K562 (cell line): ENCODE results near the gene SOCS3. TPM values are rescaled to one million over a fixed set of nuclear protein-coding genes. Genes with fewer than 3 reads are reported as not detected.

ENCODE experiments used
- ASH1L ChIP-seq: fragments of 450-650 bp; IDR thresholded peaks from 2 replicates; pipeline ENCODE4 v1.6.1; 2018; ENCODE audit warnings: borderline replicate concordance, mild to moderate bottlenecking, low read depth; ENCODE audit not compliant: partially characterized antibody
- ATF1 ChIP-seq, 2 experiments: fragments of 450-650 bp in 1 of 2; IDR thresholded peaks; 2 replicates each; pipeline ENCODE4 v1.6.1; 2016; ENCODE audit warnings: missing compliant biosample characterization in 1 of 2, missing genetic modification characterization in 1 of 2
- BRF1 ChIP-seq: IDR thresholded peaks from 3 replicates; pipeline ENCODE4 v1.6.1; 2011; ENCODE audit warnings: borderline replicate concordance, mild to moderate bottlenecking; ENCODE audit not compliant: insufficient read length; ENCODE audit errors: extremely low read depth
- DMBX1 ChIP-seq: fragments of 250-450 bp; sonication (Bioruptor Pico); IDR thresholded peaks from 2 replicates; pipeline ENCODE4 v1.8.0; 2022; ENCODE audit warnings: inconsistent platforms, mild to moderate bottlenecking, moderate library complexity, borderline replicate concordance
- ETV1 ChIP-seq: fragments of 450-650 bp; conservative IDR thresholded peaks from 2 replicates; pipeline ENCODE4 v1.6.1; 2016; ENCODE audit warnings: missing genetic modification characterization, control low read depth, low read depth, missing compliant biosample characterization
- FOXA1 ChIP-seq: fragments of 450-650 bp; IDR thresholded peaks from 2 replicates; pipeline ENCODE4 v1.6.1; 2016; ENCODE audit warnings: mild to moderate bottlenecking, borderline replicate concordance
- FOXK1 ChIP-seq: sonication (generic); formaldehyde crosslinking; IDR thresholded peaks from 2 replicates; pipeline ENCODE4 v1.8.0; 2022; ENCODE audit warnings: missing genetic modification reagents, mild to moderate bottlenecking, borderline replicate concordance
- FOXK2 ChIP-seq, 2 experiments: fragments of 450-650 bp; IDR thresholded peaks in 1 of 2; conservative IDR thresholded peaks in 1 of 2; 2 replicates each; pipeline ENCODE4 v1.6.1; 2016; ENCODE audit warnings: low read depth in 2 of 2, mild to moderate bottlenecking in 1 of 2
- HDAC1 ChIP-seq, 2 experiments: fragments of 450-650 bp; IDR thresholded peaks; 2 replicates each; pipeline ENCODE4 v1.6.1; 2016 to 2017; ENCODE audit warnings: inconsistent platforms in 1 of 2, mild to moderate bottlenecking in 1 of 2, moderate library complexity in 1 of 2
- IFI16 ChIP-seq: fragments of 250-450 bp; sonication (Bioruptor Pico); IDR thresholded peaks from 2 replicates; pipeline ENCODE4 v2.1.2; 2022; ENCODE audit warnings: mild to moderate bottlenecking, inconsistent platforms
- L3MBTL2 ChIP-seq: fragments of 450-650 bp; IDR thresholded peaks from 2 replicates; pipeline ENCODE4 v1.6.1; 2016; ENCODE audit warnings: mild to moderate bottlenecking, moderate library complexity
- MCM5 ChIP-seq: fragments of 450-650 bp; IDR thresholded peaks from 2 replicates; pipeline ENCODE4 v1.6.1; 2016; ENCODE audit warnings: low read depth
- MECOM ChIP-seq: fragments of 250-450 bp; sonication (Bioruptor Pico); IDR thresholded peaks from 2 replicates; pipeline ENCODE4 v1.8.0; 2022; ENCODE audit warnings: inconsistent platforms
- SMC3 ChIP-seq: conservative IDR thresholded peaks from 2 replicates; pipeline ENCODE4 v1.6.1; 2011; ENCODE audit warnings: low read depth, low read length, improper control_type of control experiment; ENCODE audit not compliant: insufficient read depth
- ZFPM2 ChIP-seq: fragments of 250-450 bp; sonication (Bioruptor Pico); IDR thresholded peaks from 2 replicates; pipeline ENCODE4 v1.5.1; 2022; ENCODE audit warnings: mild to moderate bottlenecking
- ZKSCAN3 ChIP-seq: fragments of 250-450 bp; sonication (Bioruptor Pico); IDR thresholded peaks from 2 replicates; pipeline ENCODE4 v1.4.0; 2020
- ZNF143 ChIP-seq: sonication (generic); formaldehyde crosslinking; IDR thresholded peaks from 2 replicates; pipeline ENCODE4 v1.9.0; 2022; ENCODE audit warnings: mild to moderate bottlenecking, missing genetic modification reagents
- ZNF217 ChIP-seq: sonication (generic); formaldehyde crosslinking; IDR thresholded peaks from 2 replicates; pipeline ENCODE4 v1.8.0; 2022; ENCODE audit warnings: mild to moderate bottlenecking, missing genetic modification reagents
- ZNF780A ChIP-seq: fragments of 250-450 bp; sonication (Bioruptor Pico); IDR thresholded peaks from 2 replicates; pipeline ENCODE4 v1.5.0; 2021; ENCODE audit warnings: mild to moderate bottlenecking
- ZNF79 ChIP-seq: fragments of 250-450 bp; sonication (Bioruptor Pico); IDR thresholded peaks from 2 replicates; pipeline ENCODE4 v1.4.0; 2020; ENCODE audit warnings: low read depth, mild to moderate bottlenecking, moderate library complexity
- polyA plus RNA-seq, 8 experiments: library from polyadenylated mRNA; depleted of rRNA in 4 of 8; stranded (reverse) in 5 of 8; unstranded in 3 of 8; fragments of >200 nt; fragmentation: Nextera tagmentation in 2 of 8; fragmentation: Illumina TruSeq in 1 of 8; extraction: Ambion mirVana in 2 of 8; extraction: Trizol in 1 of 8; gene quantifications; 2 replicates each; pipeline versions ENCODE4 v1.2.1 to v1.2.3, GENCODE V29; 2011 to 2014; ENCODE audit warnings: inconsistent platforms in 1 of 8, missing spikeins in 1 of 8
- total RNA-seq, 7 experiments: library from RNA; depleted of rRNA in 6 of 7; stranded (reverse); fragments of >200 nt in 6 of 7; fragmentation: Illumina TruSeq in 2 of 7; extraction: Trizol in 2 of 7; gene quantifications; 2 replicates each; pipeline versions ENCODE4 v1.2.1 to v1.2.3, GENCODE V29; 2011 to 2021; ENCODE audit warnings: low replicate concordance in 1 of 7
- TF ChIP-seq, protein P1 (sequence below): fragments of 450-650 bp; IDR thresholded peaks from 2 replicates; pipeline ENCODE4 v1.6.1; 2016; ENCODE audit warnings: low read depth, mild to moderate bottlenecking, moderate library complexity
- TF ChIP-seq, protein P2 (sequence below), 2 experiments: IDR thresholded peaks; 2 replicates each; pipeline ENCODE4 v1.6.1; 2011; ENCODE audit warnings: borderline replicate concordance in 1 of 2, control low read depth in 1 of 2, low read depth in 1 of 2, low read length in 1 of 2, mild to moderate bottlenecking in 1 of 2, mixed read lengths in 1 of 2, moderate library complexity in 1 of 2; ENCODE audit not compliant: insufficient read depth in 1 of 2, insufficient read length in 1 of 2, poor library complexity in 1 of 2, severe bottlenecking in 1 of 2; ENCODE audit errors: extremely low read depth in 1 of 2
- TF ChIP-seq, protein P3 (sequence below): IDR thresholded peaks from 3 replicates; pipeline ENCODE4 v1.6.1; 2011; ENCODE audit warnings: borderline replicate concordance, mild to moderate bottlenecking, moderate library complexity; ENCODE audit not compliant: insufficient read length; ENCODE audit errors: extremely low read depth

Gene SOCS3
- total and polyA plus RNA-seq, 9 of the 15 experiments (the other 6 are each of a cell fraction or from before 2014, with no cell fraction given), result 0.56 to 38.9 (median 13.7) TPM

DNA sequence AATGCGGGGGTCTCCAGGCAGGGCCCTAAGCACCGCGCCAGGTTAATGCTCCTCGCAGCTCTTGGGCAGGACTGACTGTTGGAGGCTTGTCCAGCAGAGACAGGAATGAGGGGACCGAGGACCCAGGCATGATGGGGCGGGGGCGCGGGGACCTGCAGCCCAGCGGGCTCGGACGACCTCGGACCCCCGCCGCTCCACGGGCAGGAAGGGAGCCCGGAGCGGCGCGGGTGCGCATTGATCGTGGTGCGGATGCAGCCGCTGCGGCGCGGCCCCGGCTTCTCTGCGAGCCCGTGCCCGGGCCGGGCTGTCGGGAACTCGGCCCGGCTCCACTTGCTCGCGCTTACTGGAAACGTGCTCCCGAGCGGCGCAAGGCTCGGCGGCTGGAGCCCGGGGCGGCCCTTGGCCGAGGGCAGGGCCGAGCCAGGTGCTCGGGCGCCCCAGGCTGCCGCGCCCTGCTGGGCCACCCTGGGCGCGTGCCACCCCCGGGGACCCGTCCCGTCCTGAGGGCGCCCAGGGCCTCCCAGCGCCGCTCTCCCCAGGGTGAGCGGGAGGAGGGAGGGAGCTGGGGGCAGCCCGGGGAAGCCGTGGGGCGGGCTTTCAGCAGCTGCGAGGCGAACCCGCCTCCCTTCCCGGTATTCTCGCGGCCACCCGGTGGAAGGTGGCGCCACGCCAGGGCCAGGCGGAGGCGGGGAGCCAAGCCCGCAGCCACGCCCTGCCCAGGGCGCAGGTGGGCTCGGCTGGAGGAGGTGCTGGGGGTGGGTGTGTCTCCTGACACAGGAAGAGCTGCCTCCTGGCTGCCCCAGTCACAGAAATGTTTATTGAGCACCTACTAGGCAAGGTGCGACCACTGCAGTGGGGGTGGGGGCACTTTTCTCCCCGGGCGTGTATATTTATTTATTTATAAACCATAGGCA is 45.9 kb downstream of the SOCS3 start (continued):
- TF ChIP-seq IFI16 (CRISPR knock-in tag), result no peak
- TF ChIP-seq, protein P1, sequence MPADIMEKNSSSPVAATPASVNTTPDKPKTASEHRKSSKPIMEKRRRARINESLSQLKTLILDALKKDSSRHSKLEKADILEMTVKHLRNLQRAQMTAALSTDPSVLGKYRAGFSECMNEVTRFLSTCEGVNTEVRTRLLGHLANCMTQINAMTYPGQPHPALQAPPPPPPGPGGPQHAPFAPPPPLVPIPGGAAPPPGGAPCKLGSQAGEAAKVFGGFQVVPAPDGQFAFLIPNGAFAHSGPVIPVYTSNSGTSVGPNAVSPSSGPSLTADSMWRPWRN, result no peak
- no peak for TF ChIP-seq ZNF780A
- no peak for TF ChIP-seq ZNF217 (CRISPR knock-in tag)
- TF ChIP-seq ZNF79 (CRISPR knock-in tag), result no peak
- no peak for TF ChIP-seq ZFPM2 (CRISPR knock-in tag)
- TF ChIP-seq ETV1 (tag), result no peak
- no peak for TF ChIP-seq MECOM (CRISPR knock-in tag)
- TF ChIP-seq ZNF143 (CRISPR knock-in tag), result no peak
- TF ChIP-seq MCM5, result no peak
- peak; percentile 94 for TF ChIP-seq L3MBTL2
- TF ChIP-seq DMBX1 (CRISPR knock-in tag), result no peak
- TF ChIP-seq ASH1L, result no peak
- TF ChIP-seq, protein P2, sequence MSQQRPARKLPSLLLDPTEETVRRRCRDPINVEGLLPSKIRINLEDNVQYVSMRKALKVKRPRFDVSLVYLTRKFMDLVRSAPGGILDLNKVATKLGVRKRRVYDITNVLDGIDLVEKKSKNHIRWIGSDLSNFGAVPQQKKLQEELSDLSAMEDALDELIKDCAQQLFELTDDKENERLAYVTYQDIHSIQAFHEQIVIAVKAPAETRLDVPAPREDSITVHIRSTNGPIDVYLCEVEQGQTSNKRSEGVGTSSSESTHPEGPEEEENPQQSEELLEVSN (IDR thresholded peaks at IDR 0.05; ENCODE audit: borderline replicate concordance in 1 of 2, extremely low read depth in 1 of 2, insufficient read depth in 1 of 2, insufficient read length in 1 of 2, low read depth in 1 of 2, low read length in 1 of 2, poor library complexity in 1 of 2, severe bottlenecking in 1 of 2), result peak; percentile 35 to 65
- TF ChIP-seq, protein P3, sequence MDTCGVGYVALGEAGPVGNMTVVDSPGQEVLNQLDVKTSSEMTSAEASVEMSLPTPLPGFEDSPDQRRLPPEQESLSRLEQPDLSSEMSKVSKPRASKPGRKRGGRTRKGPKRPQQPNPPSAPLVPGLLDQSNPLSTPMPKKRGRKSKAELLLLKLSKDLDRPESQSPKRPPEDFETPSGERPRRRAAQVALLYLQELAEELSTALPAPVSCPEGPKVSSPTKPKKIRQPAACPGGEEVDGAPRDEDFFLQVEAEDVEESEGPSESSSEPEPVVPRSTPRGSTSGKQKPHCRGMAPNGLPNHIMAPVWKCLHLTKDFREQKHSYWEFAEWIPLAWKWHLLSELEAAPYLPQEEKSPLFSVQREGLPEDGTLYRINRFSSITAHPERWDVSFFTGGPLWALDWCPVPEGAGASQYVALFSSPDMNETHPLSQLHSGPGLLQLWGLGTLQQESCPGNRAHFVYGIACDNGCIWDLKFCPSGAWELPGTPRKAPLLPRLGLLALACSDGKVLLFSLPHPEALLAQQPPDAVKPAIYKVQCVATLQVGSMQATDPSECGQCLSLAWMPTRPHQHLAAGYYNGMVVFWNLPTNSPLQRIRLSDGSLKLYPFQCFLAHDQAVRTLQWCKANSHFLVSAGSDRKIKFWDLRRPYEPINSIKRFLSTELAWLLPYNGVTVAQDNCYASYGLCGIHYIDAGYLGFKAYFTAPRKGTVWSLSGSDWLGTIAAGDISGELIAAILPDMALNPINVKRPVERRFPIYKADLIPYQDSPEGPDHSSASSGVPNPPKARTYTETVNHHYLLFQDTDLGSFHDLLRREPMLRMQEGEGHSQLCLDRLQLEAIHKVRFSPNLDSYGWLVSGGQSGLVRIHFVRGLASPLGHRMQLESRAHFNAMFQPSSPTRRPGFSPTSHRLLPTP, result no peak
- TF ChIP-seq BRF1, result no peak
- peak in 1 of 2 experiments; percentile 43; a peak in 1 of 4 replicates for TF ChIP-seq HDAC1 (IDR thresholded peaks at IDR 0.05)
- no peak for TF ChIP-seq FOXA1
- TF ChIP-seq SMC3, result no peak
- TF ChIP-seq FOXK2 (conservative IDR thresholded peaks at IDR 0.05 in 1 of 2, IDR thresholded peaks at IDR 0.05 in 1 of 2; ENCODE audit: low read depth in 2 of 2), result no peak
- no peak for TF ChIP-seq FOXK1 (CRISPR knock-in tag)
- TF ChIP-seq ZKSCAN3, result no peak
- TF ChIP-seq ATF1 (CRISPR knock-in tag; IDR thresholded peaks at IDR 0.05), result no peak
- TF ChIP-seq ATF1 (tag; IDR thresholded peaks at IDR 0.05), result peak; percentile 29; the same call in 1 of the 2 replicates
